Testis (tissue), 3 donors: Measurements from ENCODE around the gene SPACA7. TPM values are rescaled to one million over a fixed set of nuclear protein-coding genes. Genes with fewer than 3 reads are reported as not detected.

Source experiments
- DNase-seq: peaks from one replicate; pipeline ENCODE4 v3.0.0-alpha.2; 2019
- H3K27ac ChIP-seq, 2 donors: fragments of 200-600 bp; sonication (generic); one replicate each; pipeline ENCODE4 v1.5.1; 2019
- H3K27me3 ChIP-seq: fragments of 200-600 bp; sonication (generic); one replicate; pipeline ENCODE4 v1.5.1; 2019
- H3K36me3 ChIP-seq: fragments of 200-600 bp; sonication (generic); one replicate; pipeline ENCODE4 v1.5.1; 2017; ENCODE audit warnings: low read depth; ENCODE audit errors: missing control alignments
- H3K4me1 ChIP-seq: fragments of 200-600 bp; sonication (generic); one replicate; pipeline ENCODE4 v1.5.1; 2019
- H3K4me3 ChIP-seq, 2 donors: fragments of 200-600 bp; sonication (generic); one replicate each; pipeline ENCODE4 v1.5.1; 2017 to 2019
- H3K9me3 ChIP-seq: fragments of 200-600 bp; sonication (generic); one replicate; pipeline ENCODE4 v1.5.1; 2017
- CTCF ChIP-seq, 3 experiments: fragments of 450-650 bp in 2 of 3; fragments of 200-600 bp in 1 of 3; sonication (generic) in 1 of 3; IDR thresholded peaks; one replicate each; pipeline ENCODE4 v1.5.1; 2016 to 2019; ENCODE audit warnings: antibody characterized with exemption in 3 of 3, mild to moderate bottlenecking in 2 of 3, moderate library complexity in 1 of 3
- POLR2A ChIP-seq: fragments of 450-650 bp; IDR thresholded peaks from one replicate; pipeline ENCODE4 v1.6.1; 2017; ENCODE audit warnings: antibody characterized with exemption, mild to moderate bottlenecking, moderate library complexity
- WGBS, 2 donors: methylation state at CpG; one replicate each; pipeline ENCODE4 v1.1.5; 2018; 5-methylcytosine and 5-hydroxymethylcytosine counted together
- intact Hi-C: fragments of 100-400 bp; cut with DNase I; formaldehyde crosslinking; loops from one replicate; pipeline ENCODE4 v1.15.1; 2023; ENCODE audit warnings: low total_unique reads
- polyA plus RNA-seq: library from polyadenylated mRNA; stranded (reverse); fragments of 350-450 nt; fragmentation: Illumina TruSeq; extraction: RNeasy Lipid Tissue Mini Kit (QIAGEN cat#74804); gene quantifications from one replicate; pipeline ENCODE4 v1.2.3, GENCODE V29; 2014; ENCODE audit warnings: low read depth, low replicate concordance; ENCODE audit not compliant: insufficient read depth
- total RNA-seq, 2 donors: library from RNA; depleted of rRNA; stranded (reverse); fragments of >200 nt; gene quantifications; one replicate each; pipeline ENCODE4 v1.2.3, GENCODE V29; 2016

SPACA7 gene
- total and polyA plus RNA-seq, 3 donors from 2014 or later, result 27.7 to 97.6 (median 63.0) TPM

- Histone ChIP-seq H3K27me3 (no peaks in the 10 kb centered on the region), H3K4me1 (no peaks in the 10 kb centered on the region), H3K4me3 (no peak overlapping the region), H3K27ac (no peak overlapping the region), H3K36me3 (no peaks in the 10 kb centered on the region), H3K9me3 (no peaks in the 10 kb centered on the region)
- WGBS, 2 donors, result 23 to 37% methylated on average over 9 of the region's 9 CpGs
- no peak for DNase-seq
- no peak for TF ChIP-seq CTCF (IDR thresholded peaks at IDR 0.05)
- intact Hi-C loops, result no loop called here
Observed at GRCh38 chr13:112346899-112347229, 29.3 kb upstream of the SPACA7 start.

GRCh38 chr13:112347986-112348385, 28.2 kb upstream of the SPACA7 start:
- no peak for DNase-seq
- Histone ChIP-seq H3K9me3 (no peaks in the 10 kb centered on the region), H3K27me3 (no peaks in the 10 kb centered on the region), H3K36me3 (no peaks in the 10 kb centered on the region), H3K4me3 (no peak overlapping the region), H3K4me1 (no peaks in the 10 kb centered on the region), H3K27ac (no peak overlapping the region)
- no peak for TF ChIP-seq POLR2A
- TF ChIP-seq CTCF (IDR thresholded peaks at IDR 0.05), result no peak
- WGBS, 2 donors, result 60 to 70% methylated on average over 9 to 10 of the region's 10 CpGs
- intact Hi-C loops, result no loop called here

GRCh38 chr13:112348642-112349345, 27.4 kb upstream of the SPACA7 start:
- Histone ChIP-seq H3K4me1 (no peaks in the 10 kb centered on the region), H3K36me3 (no peaks in the 10 kb centered on the region), H3K27me3 (no peaks in the 10 kb centered on the region), H3K4me3 (no peak overlapping the region), H3K9me3 (no peaks in the 10 kb centered on the region), H3K27ac (no peak overlapping the region)
- no peak for TF ChIP-seq POLR2A
- no peak for TF ChIP-seq CTCF (IDR thresholded peaks at IDR 0.05)
- intact Hi-C loops, result no loop called here
- 81 to 84% methylated on average over 12 of the region's 12 CpGs for WGBS, 2 donors
- DNase-seq, result no peak

- no peaks in the 10 kb centered on the region for H3K27me3 ChIP-seq
- WGBS, 2 donors, result 73 to 78% methylated on average over 13 of the region's 13 CpGs
- intact Hi-C loops, result no loop called here
- no peaks in the 10 kb centered on the region for H3K9me3 ChIP-seq
- H3K4me3 ChIP-seq, result no peak overlapping the region
- no peak overlapping the region for H3K27ac ChIP-seq
- no peaks in the 10 kb centered on the region for H3K4me1 ChIP-seq
- TF ChIP-seq POLR2A (no peak), CTCF (IDR thresholded peaks at IDR 0.05) (no peak)
- no peaks in the 10 kb centered on the region for H3K36me3 ChIP-seq
- no peak for DNase-seq
Observed at GRCh38 chr13:112349681-112350080, 26.5 kb upstream of the SPACA7 start.

GRCh38 chr13:112350300-112350699, 25.9 kb upstream of the SPACA7 start:
- no peak overlapping the region for H3K4me3 ChIP-seq
- no peak for TF ChIP-seq POLR2A
- no peak for TF ChIP-seq CTCF (IDR thresholded peaks at IDR 0.05)
- H3K4me1 ChIP-seq, result no peaks in the 10 kb centered on the region
- no peaks in the 10 kb centered on the region for H3K9me3 ChIP-seq
- H3K36me3 ChIP-seq, result no peaks in the 10 kb centered on the region
- no peak for DNase-seq
- WGBS, 2 donors, result 79 to 84% methylated on average over 11 of the region's 11 CpGs
- no peak overlapping the region for H3K27ac ChIP-seq
- H3K27me3 ChIP-seq, result no peaks in the 10 kb centered on the region
- intact Hi-C loops, result no loop called here
